ENCODE results near the gene DLGAP1. TPM values are rescaled to one million over a fixed set of nuclear protein-coding genes. Genes with fewer than 3 reads are reported as not detected.

Gene DLGAP1
- total and polyA plus RNA-seq, 2 of the 4 experiments (the other 2 are of a cell fraction), result under 0.01 to 0.09 TPM

GRCh38 chr18:3513481-3513880 lies 941.6 kb downstream of the DLGAP1 start:
- intact Hi-C loops (cut with micrococcal nuclease) (no loop called here), in situ Hi-C loops (cut with MboI; ENCODE audit: low sequenced_read_pairs) (no loop called here), dilution Hi-C loops (cut with HindIII; ENCODE audit: low sequenced_read_pairs, unreplicated experiment) (no loop called here)
- TF ChIP-seq NFE2L2 (IDR thresholded peaks at IDR 0.05; ENCODE audit: low read depth, low read length) (no peak), MAFK (IDR thresholded peaks at IDR 0.05; ENCODE audit: low read depth, low read length) (no peak), MAZ (IDR thresholded peaks at IDR 0.05; ENCODE audit: borderline replicate concordance, low read depth, low read length) (no peak), POLR2A (IDR thresholded peaks at IDR 0.05; ENCODE audit: low read depth, low read length) (no peak), CEBPB (IDR thresholded peaks at IDR 0.05; ENCODE audit: low read depth, low read length) (no peak), CHD1 (IDR thresholded peaks at IDR 0.05; ENCODE audit: low read depth, low read length) (no peak), RCOR1 (IDR thresholded peaks at IDR 0.05; ENCODE audit: insufficient replicate concordance, low read length) (no peak), SMC3 (IDR thresholded peaks at IDR 0.05; ENCODE audit: low read depth, low read length) (no peak), RAD21 (IDR thresholded peaks at IDR 0.05; ENCODE audit: low read length) (no peak), RFX5 (IDR thresholded peaks at IDR 0.05; ENCODE audit: low read depth, low read length) (no peak), MXI1 (IDR thresholded peaks at IDR 0.05; ENCODE audit: borderline replicate concordance, low read depth, low read length) (no peak), BHLHE40 (IDR thresholded peaks at IDR 0.05; ENCODE audit: low read depth, low read length) (no peak), ELK1 (IDR thresholded peaks at IDR 0.05; ENCODE audit: borderline replicate concordance, low read depth, low read length) (no peak), FOS (IDR thresholded peaks at IDR 0.05; ENCODE audit: low read depth, low read length) (no peak)
- TF ChIP-seq, protein P1, sequence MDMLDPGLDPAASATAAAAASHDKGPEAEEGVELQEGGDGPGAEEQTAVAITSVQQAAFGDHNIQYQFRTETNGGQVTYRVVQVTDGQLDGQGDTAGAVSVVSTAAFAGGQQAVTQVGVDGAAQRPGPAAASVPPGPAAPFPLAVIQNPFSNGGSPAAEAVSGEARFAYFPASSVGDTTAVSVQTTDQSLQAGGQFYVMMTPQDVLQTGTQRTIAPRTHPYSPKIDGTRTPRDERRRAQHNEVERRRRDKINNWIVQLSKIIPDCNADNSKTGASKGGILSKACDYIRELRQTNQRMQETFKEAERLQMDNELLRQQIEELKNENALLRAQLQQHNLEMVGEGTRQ (IDR thresholded peaks at IDR 0.05; ENCODE audit: low read depth, low read length), result no peak
- TF ChIP-seq, protein P2, sequence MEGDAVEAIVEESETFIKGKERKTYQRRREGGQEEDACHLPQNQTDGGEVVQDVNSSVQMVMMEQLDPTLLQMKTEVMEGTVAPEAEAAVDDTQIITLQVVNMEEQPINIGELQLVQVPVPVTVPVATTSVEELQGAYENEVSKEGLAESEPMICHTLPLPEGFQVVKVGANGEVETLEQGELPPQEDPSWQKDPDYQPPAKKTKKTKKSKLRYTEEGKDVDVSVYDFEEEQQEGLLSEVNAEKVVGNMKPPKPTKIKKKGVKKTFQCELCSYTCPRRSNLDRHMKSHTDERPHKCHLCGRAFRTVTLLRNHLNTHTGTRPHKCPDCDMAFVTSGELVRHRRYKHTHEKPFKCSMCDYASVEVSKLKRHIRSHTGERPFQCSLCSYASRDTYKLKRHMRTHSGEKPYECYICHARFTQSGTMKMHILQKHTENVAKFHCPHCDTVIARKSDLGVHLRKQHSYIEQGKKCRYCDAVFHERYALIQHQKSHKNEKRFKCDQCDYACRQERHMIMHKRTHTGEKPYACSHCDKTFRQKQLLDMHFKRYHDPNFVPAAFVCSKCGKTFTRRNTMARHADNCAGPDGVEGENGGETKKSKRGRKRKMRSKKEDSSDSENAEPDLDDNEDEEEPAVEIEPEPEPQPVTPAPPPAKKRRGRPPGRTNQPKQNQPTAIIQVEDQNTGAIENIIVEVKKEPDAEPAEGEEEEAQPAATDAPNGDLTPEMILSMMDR (conservative IDR thresholded peaks at IDR 0.05; ENCODE audit: low read depth, low read length), result no peak
- POLR2A ChIA-PET (ENCODE audit: unreplicated experiment), result no interaction called here
- no peaks in the 10 kb centered on the region; the same call in 1 of the 2 replicates for H3K27me3 ChIP-seq (ENCODE audit: control insufficient read depth, insufficient read depth, low read length)
- no peaks in the 10 kb centered on the region for H3K9me1 ChIP-seq (ENCODE audit: insufficient read depth, low read length)
- no peak overlapping the region for H2AFZ ChIP-seq (replicated peaks; ENCODE audit: low read length, poor library complexity)
- H3K27ac ChIP-seq (ENCODE audit: insufficient read depth, low read length), result no peak overlapping the region
- no peak overlapping the region for H4K8ac ChIP-seq (ENCODE audit: low read depth in 2 of 2, low read length in 2 of 2)
- H2BK20ac ChIP-seq (ENCODE audit: low read depth, low read length), result no peak overlapping the region
- no peak overlapping the region for H3K4me3 ChIP-seq (ENCODE audit: insufficient read depth, low read depth, low read length)
- H3K23ac ChIP-seq (ENCODE audit: low read depth, low read length), result no peak overlapping the region
- H3K79me1 ChIP-seq (ENCODE audit: low read depth in 1 of 2, low read length in 2 of 2), result no peaks in the 10 kb centered on the region
- no peak overlapping the region for H2BK15ac ChIP-seq (ENCODE audit: low read depth, low read length)
- no peak overlapping the region for H3K4me2 ChIP-seq (ENCODE audit: low read depth, low read length)
- H2BK120ac ChIP-seq (ENCODE audit: low read depth, low read length), result no peak overlapping the region
- H3K4ac ChIP-seq (ENCODE audit: low read depth, low read length), result no peak overlapping the region
- H3K36me3 ChIP-seq (ENCODE audit: control insufficient read depth, insufficient read depth, low read length), result no peaks in the 10 kb centered on the region
- H2BK5ac ChIP-seq (ENCODE audit: low read depth, low read length, poor library complexity, severe bottlenecking), result no peak overlapping the region
- CTCF ChIA-PET, result no interaction called here
- H3K9ac ChIP-seq (ENCODE audit: low read depth, low read length), result no peak overlapping the region
- H2AK9ac ChIP-seq (replicated peaks; ENCODE audit: low read depth, low read length, poor library complexity), result no peak overlapping the region
- H2AK5ac ChIP-seq (ENCODE audit: low read depth, low read length), result no peak overlapping the region
- no peaks in the 10 kb centered on the region for H3K9me3 ChIP-seq (ENCODE audit: control insufficient read depth, insufficient read depth, low read length)
- ATAC-seq (ENCODE audit: low read depth) (no peak), DNase-seq (no peak)
- H4K91ac ChIP-seq (ENCODE audit: insufficient read depth, low read depth, low read length), result no peak overlapping the region
- no peak overlapping the region for H3K14ac ChIP-seq (replicated peaks; ENCODE audit: low read depth, low read length)
- WGBS, 2 experiments (ENCODE audit: extremely low coverage in 2 of 2, insufficient read length in 1 of 2), result no CpG with 5 or more reads among the region's 1 CpG
- H4K20me1 ChIP-seq (ENCODE audit: insufficient read depth, low read length), result no peaks in the 10 kb centered on the region
- peaks cover 2% of the 10 kb centered on the region; the same call in 1 of the 2 replicates for H3K4me1 ChIP-seq (ENCODE audit: control insufficient read depth, insufficient read depth, low read length)
- no peak overlapping the region for H3K18ac ChIP-seq (ENCODE audit: low read depth, low read length)
- BruUV-seq (replicated peaks), result no TSS peak
- no peak overlapping the region for H4K5ac ChIP-seq (ENCODE audit: low read depth, low read length)
- H3K56ac ChIP-seq (ENCODE audit: extremely low read depth, insufficient read depth, low read length), result no peak overlapping the region
